ENCODE data around the gene NPR3.

The NPR3 gene

DNA sequence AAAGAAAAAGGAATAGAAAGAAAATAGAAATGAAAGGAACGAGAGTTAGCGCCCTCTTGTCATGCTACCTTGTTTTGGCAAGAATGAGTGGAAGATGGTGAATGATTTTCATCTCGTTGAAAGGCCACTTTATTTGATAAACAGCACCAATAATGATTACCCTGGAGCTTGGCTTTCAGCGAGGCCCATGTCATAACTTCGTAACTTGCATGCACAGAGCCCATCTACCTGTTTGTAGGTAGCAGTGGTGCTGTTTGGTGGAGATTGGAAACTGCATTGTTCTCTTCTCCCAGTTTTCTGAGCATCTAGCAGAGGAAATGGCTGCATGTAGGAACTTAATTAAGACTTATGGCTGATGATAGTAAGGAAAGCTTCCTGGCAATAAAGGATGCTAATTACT is 59.3 kb downstream of the NPR3 start:
- TF ChIP-seq FOXM1 (IDR thresholded peaks at IDR 0.05; ENCODE audit: borderline replicate concordance, low read depth) = no peak
- TF ChIP-seq, protein P1, sequence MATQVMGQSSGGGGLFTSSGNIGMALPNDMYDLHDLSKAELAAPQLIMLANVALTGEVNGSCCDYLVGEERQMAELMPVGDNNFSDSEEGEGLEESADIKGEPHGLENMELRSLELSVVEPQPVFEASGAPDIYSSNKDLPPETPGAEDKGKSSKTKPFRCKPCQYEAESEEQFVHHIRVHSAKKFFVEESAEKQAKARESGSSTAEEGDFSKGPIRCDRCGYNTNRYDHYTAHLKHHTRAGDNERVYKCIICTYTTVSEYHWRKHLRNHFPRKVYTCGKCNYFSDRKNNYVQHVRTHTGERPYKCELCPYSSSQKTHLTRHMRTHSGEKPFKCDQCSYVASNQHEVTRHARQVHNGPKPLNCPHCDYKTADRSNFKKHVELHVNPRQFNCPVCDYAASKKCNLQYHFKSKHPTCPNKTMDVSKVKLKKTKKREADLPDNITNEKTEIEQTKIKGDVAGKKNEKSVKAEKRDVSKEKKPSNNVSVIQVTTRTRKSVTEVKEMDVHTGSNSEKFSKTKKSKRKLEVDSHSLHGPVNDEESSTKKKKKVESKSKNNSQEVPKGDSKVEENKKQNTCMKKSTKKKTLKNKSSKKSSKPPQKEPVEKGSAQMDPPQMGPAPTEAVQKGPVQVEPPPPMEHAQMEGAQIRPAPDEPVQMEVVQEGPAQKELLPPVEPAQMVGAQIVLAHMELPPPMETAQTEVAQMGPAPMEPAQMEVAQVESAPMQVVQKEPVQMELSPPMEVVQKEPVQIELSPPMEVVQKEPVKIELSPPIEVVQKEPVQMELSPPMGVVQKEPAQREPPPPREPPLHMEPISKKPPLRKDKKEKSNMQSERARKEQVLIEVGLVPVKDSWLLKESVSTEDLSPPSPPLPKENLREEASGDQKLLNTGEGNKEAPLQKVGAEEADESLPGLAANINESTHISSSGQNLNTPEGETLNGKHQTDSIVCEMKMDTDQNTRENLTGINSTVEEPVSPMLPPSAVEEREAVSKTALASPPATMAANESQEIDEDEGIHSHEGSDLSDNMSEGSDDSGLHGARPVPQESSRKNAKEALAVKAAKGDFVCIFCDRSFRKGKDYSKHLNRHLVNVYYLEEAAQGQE (IDR thresholded peaks at IDR 0.05; ENCODE audit: low read depth) = no peak
- TF ChIP-seq EGR1 (IDR thresholded peaks at IDR 0.05) = no peak
- TF ChIP-seq NFIC (IDR thresholded peaks at IDR 0.05) = no peak
- TF ChIP-seq CREB1 (IDR thresholded peaks at IDR 0.05; ENCODE audit: low read depth) = no peak
- no peak for TF ChIP-seq CEBPB (IDR thresholded peaks at IDR 0.05)
- TF ChIP-seq, protein P2, sequence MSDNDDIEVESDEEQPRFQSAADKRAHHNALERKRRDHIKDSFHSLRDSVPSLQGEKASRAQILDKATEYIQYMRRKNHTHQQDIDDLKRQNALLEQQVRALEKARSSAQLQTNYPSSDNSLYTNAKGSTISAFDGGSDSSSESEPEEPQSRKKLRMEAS (IDR thresholded peaks at IDR 0.05) = no peak
- TF ChIP-seq ZBTB7A (IDR thresholded peaks at IDR 0.05; ENCODE audit: low read depth) = no peak
- TF ChIP-seq RAD21 (IDR thresholded peaks at IDR 0.05; ENCODE audit: low read depth) = no peak
- no peak for TF ChIP-seq TCF12 (IDR thresholded peaks at IDR 0.05; ENCODE audit: low read depth)
- TF ChIP-seq YY1 (IDR thresholded peaks at IDR 0.05; ENCODE audit: low read depth) = no peak
- TF ChIP-seq, protein P3, sequence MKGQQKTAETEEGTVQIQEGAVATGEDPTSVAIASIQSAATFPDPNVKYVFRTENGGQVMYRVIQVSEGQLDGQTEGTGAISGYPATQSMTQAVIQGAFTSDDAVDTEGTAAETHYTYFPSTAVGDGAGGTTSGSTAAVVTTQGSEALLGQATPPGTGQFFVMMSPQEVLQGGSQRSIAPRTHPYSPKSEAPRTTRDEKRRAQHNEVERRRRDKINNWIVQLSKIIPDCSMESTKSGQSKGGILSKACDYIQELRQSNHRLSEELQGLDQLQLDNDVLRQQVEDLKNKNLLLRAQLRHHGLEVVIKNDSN (IDR thresholded peaks at IDR 0.05) = no peak
- TF ChIP-seq TAF1 (IDR thresholded peaks at IDR 0.05; ENCODE audit: low read depth) = no peak
- TF ChIP-seq TEAD4 (IDR thresholded peaks at IDR 0.05) = no peak

DNA sequence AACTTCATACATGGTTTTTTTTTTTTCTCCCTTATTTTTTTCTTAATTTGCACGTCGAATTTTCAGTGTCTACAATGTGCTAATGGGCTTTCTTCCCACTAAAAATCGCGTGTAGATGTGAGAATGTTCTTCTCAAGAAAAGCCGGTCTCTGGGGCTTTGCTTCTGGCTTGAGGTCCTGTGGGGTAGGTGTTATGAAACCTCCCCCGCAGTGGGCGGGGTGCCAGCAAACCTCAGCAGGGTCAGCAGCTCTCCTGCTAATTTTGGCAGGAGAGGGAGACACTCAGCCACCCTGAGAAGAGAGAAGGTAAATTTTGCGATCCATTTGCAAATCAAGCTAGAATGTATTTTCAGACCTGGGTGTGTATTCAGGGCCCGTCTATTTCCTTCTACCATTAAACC is 59.9 kb downstream of the NPR3 start:
- TF ChIP-seq YY1 (IDR thresholded peaks at IDR 0.05; ENCODE audit: low read depth) (no peak), CREB1 (IDR thresholded peaks at IDR 0.05; ENCODE audit: low read depth) (no peak), TEAD4 (IDR thresholded peaks at IDR 0.05) (no peak), RAD21 (IDR thresholded peaks at IDR 0.05; ENCODE audit: low read depth) (no peak)

DNA sequence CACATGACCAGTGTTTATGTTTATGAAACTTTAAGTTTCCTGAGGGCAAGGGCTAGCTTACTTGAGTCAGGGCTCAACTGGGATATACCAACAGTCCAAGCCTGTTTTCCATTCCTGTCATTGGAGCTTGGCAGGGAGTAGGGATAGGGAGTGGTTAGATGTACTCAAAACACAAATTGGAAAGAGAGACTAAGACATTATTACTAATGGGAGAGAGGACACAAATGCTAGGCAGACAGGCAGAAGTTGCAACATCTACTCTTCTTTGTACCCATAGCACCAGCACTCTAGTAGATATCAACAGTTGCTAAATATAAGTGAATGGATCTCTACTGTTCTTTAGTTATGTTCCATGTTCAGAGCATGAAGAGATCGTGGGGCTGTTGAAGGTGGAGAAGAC is 62.8 kb downstream of the NPR3 start:
- TF ChIP-seq EGR1 (IDR thresholded peaks at IDR 0.05) (no peak), FOXM1 (IDR thresholded peaks at IDR 0.05; ENCODE audit: borderline replicate concordance, low read depth) (no peak), ZBTB7A (IDR thresholded peaks at IDR 0.05; ENCODE audit: low read depth) (no peak), TEAD4 (IDR thresholded peaks at IDR 0.05) (no peak), TCF12 (IDR thresholded peaks at IDR 0.05; ENCODE audit: low read depth) (no peak), EP300 (IDR thresholded peaks at IDR 0.05; ENCODE audit: borderline replicate concordance) (no peak), RAD21 (IDR thresholded peaks at IDR 0.05; ENCODE audit: low read depth) (no peak), CREB1 (IDR thresholded peaks at IDR 0.05; ENCODE audit: low read depth) (no peak), CEBPB (IDR thresholded peaks at IDR 0.05) (no peak), NFIC (IDR thresholded peaks at IDR 0.05) (no peak)
- TF ChIP-seq, protein P1 (IDR thresholded peaks at IDR 0.05; ENCODE audit: low read depth) = no peak
- TF ChIP-seq, protein P2 (IDR thresholded peaks at IDR 0.05) = no peak
- TF ChIP-seq, protein P3 (IDR thresholded peaks at IDR 0.05) = no peak

DNA sequence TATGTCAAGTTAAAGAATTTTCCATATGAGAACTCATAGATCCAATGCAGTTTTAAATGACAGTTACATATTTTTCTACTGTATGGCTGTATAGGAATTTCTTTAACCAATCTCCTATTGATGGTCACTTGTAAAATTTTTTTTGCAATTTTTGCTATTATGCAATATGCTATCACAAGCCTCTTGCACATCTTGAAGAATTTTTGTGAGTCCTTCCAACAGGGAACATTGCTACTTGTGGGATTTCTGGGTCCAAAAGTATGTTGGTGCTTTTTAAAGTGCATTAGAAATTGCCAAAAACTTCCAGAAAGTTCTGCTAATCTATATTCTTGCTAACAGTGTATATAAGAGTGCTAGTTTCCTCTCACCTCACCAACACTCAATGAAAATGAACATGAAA is 65.1 kb downstream of the NPR3 start:
- no peak for TF ChIP-seq TAF1 (IDR thresholded peaks at IDR 0.05; ENCODE audit: low read depth)
- no peak for TF ChIP-seq EGR1 (IDR thresholded peaks at IDR 0.05)
- TF ChIP-seq FOXM1 (IDR thresholded peaks at IDR 0.05; ENCODE audit: borderline replicate concordance, low read depth) = no peak
- TF ChIP-seq EP300 (IDR thresholded peaks at IDR 0.05; ENCODE audit: borderline replicate concordance) = no peak
- TF ChIP-seq CEBPB (IDR thresholded peaks at IDR 0.05) = no peak
- TF ChIP-seq TCF12 (IDR thresholded peaks at IDR 0.05; ENCODE audit: low read depth) = no peak
- no peak for TF ChIP-seq NFIC (IDR thresholded peaks at IDR 0.05)

DNA sequence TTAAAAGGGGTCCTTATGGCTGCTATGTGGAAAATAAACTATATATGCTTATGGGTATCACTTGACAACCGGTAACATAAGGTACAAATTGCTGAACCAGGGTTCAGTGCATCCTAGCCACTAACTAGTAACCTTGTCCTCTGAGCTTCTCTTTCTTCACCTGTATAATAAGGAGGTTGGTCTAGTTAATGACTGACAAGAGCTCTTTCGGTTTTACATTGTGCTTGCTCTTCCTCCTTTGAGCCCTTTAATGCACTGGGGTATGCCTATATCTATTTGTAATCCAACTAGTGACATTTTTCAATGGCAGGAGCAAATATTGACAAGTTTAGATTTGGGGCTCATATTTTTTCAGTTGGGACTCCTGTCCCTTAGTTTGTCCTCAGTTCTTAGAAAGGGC is 66.1 kb downstream of the NPR3 start:
- no peak for TF ChIP-seq YY1 (IDR thresholded peaks at IDR 0.05; ENCODE audit: low read depth)
- no peak for TF ChIP-seq TEAD4 (IDR thresholded peaks at IDR 0.05)
- TF ChIP-seq NFIC (IDR thresholded peaks at IDR 0.05) = no peak
- TF ChIP-seq RAD21 (IDR thresholded peaks at IDR 0.05; ENCODE audit: low read depth) = no peak
- TF ChIP-seq, protein P2 (IDR thresholded peaks at IDR 0.05) = no peak
- TF ChIP-seq FOXM1 (IDR thresholded peaks at IDR 0.05; ENCODE audit: borderline replicate concordance, low read depth) = no peak
- TF ChIP-seq TCF12 (IDR thresholded peaks at IDR 0.05; ENCODE audit: low read depth) = no peak

DNA sequence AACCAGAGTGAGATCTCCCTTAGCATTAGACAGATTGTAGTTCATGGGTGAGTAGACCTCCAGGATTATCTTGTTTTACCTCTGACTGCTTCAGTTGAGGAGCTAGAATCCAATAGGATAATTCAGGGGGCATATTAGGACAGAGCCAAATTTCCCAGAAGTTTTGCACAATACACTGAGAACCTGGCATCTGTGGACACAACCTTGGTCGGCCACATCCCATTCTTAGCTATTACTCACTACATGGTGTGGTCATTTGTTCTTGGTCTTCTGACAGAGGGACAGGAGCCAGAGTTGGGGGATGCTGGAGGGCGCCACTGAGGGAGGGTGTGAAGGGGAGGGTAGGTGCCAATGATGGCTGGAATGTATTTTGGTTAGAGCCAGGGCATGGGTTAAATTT is 66.6 kb downstream of the NPR3 start:
- no peak for TF ChIP-seq TCF12 (IDR thresholded peaks at IDR 0.05; ENCODE audit: low read depth)
- TF ChIP-seq RAD21 (IDR thresholded peaks at IDR 0.05; ENCODE audit: low read depth) = no peak
- TF ChIP-seq, protein P1 (IDR thresholded peaks at IDR 0.05; ENCODE audit: low read depth) = no peak
- no peak for TF ChIP-seq TEAD4 (IDR thresholded peaks at IDR 0.05)
- TF ChIP-seq FOXM1 (IDR thresholded peaks at IDR 0.05; ENCODE audit: borderline replicate concordance, low read depth) = no peak
- no peak for TF ChIP-seq TAF1 (IDR thresholded peaks at IDR 0.05; ENCODE audit: low read depth)
- TF ChIP-seq, protein P3 (IDR thresholded peaks at IDR 0.05) = no peak

Data from Ishikawa (cell line).